ENCODE data around the gene ADAMTS14.

- TF ChIP-seq POLR2A (IDR thresholded peaks at IDR 0.05; ENCODE audit: low read depth, low read length) (no peak), TAF1 (IDR thresholded peaks at IDR 0.05; ENCODE audit: low read depth, low read length) (no peak), POLR2AphosphoS5 (IDR thresholded peaks at IDR 0.05; ENCODE audit: low read depth, low read length) (no peak), PAX5 (IDR thresholded peaks at IDR 0.05; ENCODE audit: insufficient read depth, low read length, severe bottlenecking) (no peak), SPI1 (IDR thresholded peaks at IDR 0.05; ENCODE audit: low read depth, low read length) (no peak), POU2F2 (IDR thresholded peaks at IDR 0.05; ENCODE audit: low read depth, low read length) (no peak)
These were observed 136.8 kb downstream of the ADAMTS14 start for GRCh38 chr10:70809011-70809611.

Data from GM12891 (cell line).